HG02885 (cell line): ENCODE data around the gene L3MBTL4.

Experiments used
- ATAC-seq: cut with Tn5 transposase; IDR thresholded peaks from one replicate; pipeline ENCODE4 v1.9.1; 2021; ENCODE audit warnings: mild to moderate bottlenecking; ENCODE audit not compliant: unreplicated experiment, poor library complexity

L3MBTL4 gene

GRCh38 chr18:5944448-5944847 lies 470.3 kb downstream of the L3MBTL4 start:
- no peak for ATAC-seq

GRCh38 chr18:5943514-5943913 lies 471.2 kb downstream of the L3MBTL4 start:
- no peak for ATAC-seq

DNA sequence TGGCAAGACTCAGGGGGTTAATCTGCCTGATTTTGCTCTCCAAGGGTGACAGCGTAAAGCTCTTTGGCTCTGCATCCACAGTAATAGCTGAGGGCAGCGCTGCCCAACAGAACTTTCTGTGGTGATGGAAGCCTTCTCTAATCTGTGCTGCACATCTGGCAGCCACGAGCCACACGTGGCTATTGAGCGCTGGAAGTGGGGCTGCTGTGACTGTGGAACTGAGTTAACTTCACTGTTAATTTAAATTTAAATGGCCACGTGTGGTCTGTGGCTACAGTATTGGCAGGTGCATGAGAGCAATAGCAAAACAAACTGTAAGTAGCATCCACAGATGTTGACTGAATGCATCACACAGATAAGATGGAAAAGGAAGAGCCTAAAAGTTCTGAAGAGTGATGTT lies 472.1 kb downstream of the L3MBTL4 start:
- ATAC-seq: no peak

- ATAC-seq: no peak
Measured at GRCh38 chr18:5941890-5942289, 472.8 kb downstream of the L3MBTL4 start.

DNA sequence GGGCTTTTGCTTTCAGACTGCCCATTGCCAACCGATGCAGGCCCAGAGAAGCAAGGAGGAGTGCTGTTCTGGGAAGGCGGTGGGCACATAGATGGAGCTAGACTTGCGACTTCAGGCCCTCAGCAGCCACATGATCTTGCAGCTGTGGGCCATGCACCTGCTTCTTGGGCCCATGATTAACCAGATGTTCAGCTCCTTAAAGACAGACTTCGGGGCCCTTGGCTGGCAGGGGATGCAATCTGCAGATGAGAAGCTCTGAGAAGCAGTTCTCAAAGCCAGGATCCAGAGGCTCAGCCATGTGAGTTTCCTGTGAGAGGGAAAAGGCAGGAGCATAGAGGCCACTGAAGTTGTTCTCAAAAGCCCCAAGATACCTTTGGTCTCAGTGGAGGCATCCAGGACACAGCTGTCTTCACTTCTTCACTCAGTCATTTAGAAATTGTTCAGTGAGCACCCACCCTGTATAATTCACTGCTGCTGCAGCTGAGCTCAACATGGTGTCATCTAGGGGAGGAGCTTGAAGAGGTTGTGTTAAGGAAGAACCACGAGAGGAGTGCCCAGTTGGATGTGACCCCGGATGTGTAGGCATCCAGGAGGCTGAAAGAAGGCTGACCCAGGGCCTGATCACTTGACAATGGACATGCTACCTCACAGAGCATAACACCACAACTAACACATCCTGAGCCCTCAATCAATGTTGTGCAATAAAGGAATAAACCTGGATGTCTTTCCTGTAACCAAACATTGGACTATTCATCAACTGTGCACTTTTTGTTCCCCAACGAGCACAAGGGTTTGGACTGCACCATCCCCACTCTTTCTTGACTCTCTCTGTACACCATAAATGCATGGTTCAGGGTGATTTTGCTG lies 474.7 kb downstream of the L3MBTL4 start:
- no peak for ATAC-seq

GRCh38 chr18:5937795-5938194 lies 476.9 kb downstream of the L3MBTL4 start:
- no peak for ATAC-seq

DNA sequence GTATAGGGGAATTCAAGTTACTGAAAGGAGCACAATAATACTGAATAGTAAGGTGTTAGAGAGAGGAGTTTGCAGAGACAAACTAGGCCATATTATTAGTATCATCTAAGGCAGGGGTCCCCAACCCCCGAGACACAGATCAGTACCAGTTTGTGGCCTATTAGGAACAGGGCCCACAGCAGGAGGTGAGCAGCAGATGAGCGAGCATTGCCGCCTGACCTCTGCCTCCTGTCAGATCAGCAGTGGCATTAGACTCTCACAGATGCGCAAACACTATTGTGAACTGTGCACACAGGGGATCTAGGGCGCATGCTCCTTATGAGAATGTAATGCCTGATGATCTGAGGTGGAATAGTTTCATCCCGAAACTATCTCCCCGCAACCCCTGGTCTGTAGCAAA lies 477.6 kb downstream of the L3MBTL4 start:
- ATAC-seq: no peak

DNA sequence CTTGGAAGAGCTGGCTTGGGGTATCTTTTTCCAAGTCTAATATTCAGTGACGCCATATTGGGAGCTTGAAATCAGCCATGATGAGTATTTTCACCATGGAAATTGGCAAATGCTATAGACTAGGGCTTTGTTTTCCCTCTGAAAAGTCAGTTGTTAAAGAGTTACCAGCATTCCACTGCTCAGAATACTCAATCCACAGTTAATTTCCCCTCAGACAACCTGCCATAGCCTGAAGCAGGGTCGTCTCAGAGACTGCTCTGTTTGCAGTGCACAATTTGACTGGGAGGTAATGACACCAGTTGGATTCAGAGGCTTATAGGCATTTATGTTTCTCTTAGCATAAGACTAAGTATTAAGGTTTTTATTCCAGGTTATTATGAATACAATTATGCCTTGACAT lies 483.9 kb downstream of the L3MBTL4 start:
- no peak for ATAC-seq

- ATAC-seq: no peak
Measured at GRCh38 chr18:5918205-5918858, 496.4 kb downstream of the L3MBTL4 start.

DNA sequence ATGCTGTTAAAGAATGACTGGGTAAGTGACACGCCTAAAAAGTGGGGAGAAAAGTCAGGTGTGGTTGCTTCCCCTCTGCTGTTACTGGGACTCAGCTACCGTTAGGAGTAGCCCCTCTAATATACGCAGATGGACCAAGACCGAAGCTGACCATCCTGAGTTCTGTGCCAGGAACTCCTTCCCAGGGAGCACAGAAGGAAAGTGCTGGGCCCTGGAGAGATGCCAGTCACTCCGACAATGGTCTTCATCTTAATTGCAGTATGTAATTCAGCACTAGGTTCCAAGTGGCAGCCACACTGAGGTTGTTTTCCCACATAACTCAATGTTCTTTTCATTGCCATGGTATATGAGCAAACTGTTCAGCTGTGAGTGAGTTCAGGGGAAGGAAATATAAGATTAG lies 499.8 kb downstream of the L3MBTL4 start:
- ATAC-seq: no peak

GRCh38 chr18:5914016-5914415 lies 500.7 kb downstream of the L3MBTL4 start:
- ATAC-seq: no peak

GRCh38 chr18:5912566-5912965 lies 502.1 kb downstream of the L3MBTL4 start:
- no peak for ATAC-seq

GRCh38 chr18:5909125-5909524 lies 505.6 kb downstream of the L3MBTL4 start:
- ATAC-seq: no peak
